HG02763 (cell line): ENCODE measurements around the gene SLC7A10.
"Not testable (repeated sequence)": the region's sequence is repeated elsewhere in the genome, so short reads cannot be mapped to it uniquely, and the experiment has no call there.

ENCODE experiments used
- ATAC-seq: cut with Tn5 transposase; IDR thresholded peaks from one replicate; pipeline ENCODE4 v1.9.1; 2021; ENCODE audit warnings: mild to moderate bottlenecking, moderate library complexity; ENCODE audit not compliant: unreplicated experiment

SLC7A10 gene

GRCh38 chr19:33219261-33219815 lies 6.3 kb downstream of the SLC7A10 start:
- ATAC-seq: no peak

- no peak for ATAC-seq
Observed at GRCh38 chr19:33217881-33218280, 7.8 kb downstream of the SLC7A10 start.

- ATAC-seq: no peak
Observed at GRCh38 chr19:33216198-33216830, 9.3 kb downstream of the SLC7A10 start.

GRCh38 chr19:33215438-33216197 lies 10.0 kb downstream of the SLC7A10 start:
- ATAC-seq: no peak

GRCh38 chr19:33214596-33214995 lies 11.1 kb downstream of the SLC7A10 start:
- no peak for ATAC-seq

GRCh38 chr19:33212436-33213172 lies 13.0 kb downstream of the SLC7A10 start:
- ATAC-seq: no peak

GRCh38 chr19:33211794-33212435 lies 13.7 kb downstream of the SLC7A10 start:
- no peak for ATAC-seq

- ATAC-seq: no peak
Observed at GRCh38 chr19:33210266-33210940, 15.2 kb downstream of the SLC7A10 start.

- not testable (repeated sequence) for ATAC-seq
Observed at GRCh38 chr19:33209850-33210230, 15.8 kb downstream of the SLC7A10 start.

- no peak for ATAC-seq
Observed at GRCh38 chr19:33208904-33209849, 16.5 kb downstream of the SLC7A10 start.

- ATAC-seq: no peak
Observed at GRCh38 chr19:33208371-33208895, 17.2 kb downstream of the SLC7A10 start.

- no peak for ATAC-seq
Observed at GRCh38 chr19:33207903-33208302, 17.7 kb downstream of the SLC7A10 start.

GRCh38 chr19:33207040-33207620 lies 18.5 kb downstream of the SLC7A10 start:
- ATAC-seq: no peak

- ATAC-seq: no peak
Observed at GRCh38 chr19:33206261-33207039, 19.2 kb downstream of the SLC7A10 start.

- no peak for ATAC-seq
Observed at GRCh38 chr19:33205531-33206260, 20.0 kb downstream of the SLC7A10 start.

GRCh38 chr19:33205110-33205509 lies 20.5 kb downstream of the SLC7A10 start:
- no peak for ATAC-seq
